H1 (cell line): ENCODE measurements around the gene GPANK1. TPM values are rescaled to one million over a fixed set of nuclear protein-coding genes. Genes with fewer than 3 reads are reported as not detected.

Source experiments
- CTCF ChIP-seq, 3 experiments: IDR thresholded peaks; 1 replicate in 2 of 3; 2 replicates in 1 of 3; pipeline versions ENCODE4 v1.5.1 to v1.6.1; 2011; ENCODE audit warnings: low read length in 3 of 3, mild to moderate bottlenecking in 3 of 3, inconsistent platforms in 2 of 3, low read depth in 1 of 3, moderate library complexity in 1 of 3; ENCODE audit not compliant: insufficient read depth in 1 of 3; ENCODE audit errors: control extremely low read depth in 1 of 3
- polyA plus RNA-seq, 7 experiments: library from polyadenylated mRNA; depleted of rRNA in 3 of 7; stranded (reverse) in 5 of 7; unstranded in 2 of 7; fragments of >200 nt in 5 of 7; fragments of 200-250 nt in 2 of 7; gene quantifications; 1 replicate in 5 of 7; 2 replicates in 1 of 7; 4 replicates in 1 of 7; pipeline versions ENCODE4 v1.2.1 to v1.2.3, GENCODE V29; 2011 to 2013; ENCODE audit warnings: missing spikeins in 2 of 7, mixed read lengths in 2 of 7
- total RNA-seq: library from RNA; stranded (reverse); fragmentation: NEBNext Ultra II Directional; extraction: Animal tissue kit (Norgen Biotek cat#: 25700); gene quantifications from 2 replicates; pipeline ENCODE4 v1.2.1, GENCODE V29; 2021

Gene GPANK1
- total and polyA plus RNA-seq, 2 of the 8 experiments (the other 6 are each of a cell fraction or from before 2014, with no cell fraction given), result 24.5 to 30.2 TPM

- no peak for TF ChIP-seq CTCF (IDR thresholded peaks at IDR 0.05; ENCODE audit: control extremely low read depth in 1 of 3, insufficient read depth in 1 of 3, low read depth in 1 of 3, low read length in 3 of 3)
Observed at GRCh38 chr6:31634131-31634530, 30.7 kb downstream of the GPANK1 start (continued).
